MM.1S (cell line): ENCODE results near the gene APOBEC3C.
"Not testable (repeated sequence)": the region's sequence is repeated elsewhere in the genome, so short reads cannot be mapped to it uniquely, and the experiment has no call there.

Experiments
- DNase-seq: peaks from one replicate; pipeline ENCODE4 v3.0.0-alpha.2; 2015
- H2AFZ ChIP-seq: fragments of 300-600 bp; sonication (generic); 2 replicates; pipeline ENCODE4 v1.6.0; 2016; ENCODE audit warnings: antibody characterized with exemption, low read length
- H3F3A ChIP-seq: fragments of 300-600 bp; sonication (generic); 2 replicates; pipeline ENCODE4 v1.6.1; 2016; ENCODE audit warnings: mild to moderate bottlenecking, antibody characterized with exemption, low read length, moderate library complexity, mixed read lengths; ENCODE audit not compliant: insufficient read depth
- H3K27ac ChIP-seq: fragments of 300-600 bp; sonication (generic); 2 replicates; pipeline ENCODE4 v1.5.1; 2016; ENCODE audit warnings: mild to moderate bottlenecking, low read length
- H3K27me3 ChIP-seq: fragments of 300-600 bp; sonication (generic); replicated peaks from 2 replicates; pipeline ENCODE4 v1.6.0; 2016; ENCODE audit warnings: low read length; ENCODE audit not compliant: insufficient read depth
- H3K36me3 ChIP-seq: fragments of 300-600 bp; sonication (generic); replicated peaks from 2 replicates; pipeline ENCODE4 v1.6.1; 2016; ENCODE audit warnings: mild to moderate bottlenecking, low read length, mixed read lengths; ENCODE audit not compliant: insufficient read depth
- H3K4me1 ChIP-seq: fragments of 300-600 bp; sonication (generic); 2 replicates; pipeline ENCODE4 v1.6.1; 2016; ENCODE audit warnings: low read length, mixed read lengths
- H3K4me2 ChIP-seq: fragments of 300-600 bp; sonication (generic); 2 replicates; pipeline ENCODE4 v1.6.0; 2016; ENCODE audit warnings: low read depth, low read length
- H3K4me3 ChIP-seq: fragments of 300-600 bp; sonication (generic); 2 replicates; pipeline ENCODE4 v1.5.1; 2016; ENCODE audit warnings: low read length, mixed read lengths
- H3K79me2 ChIP-seq: fragments of 300-600 bp; sonication (generic); 2 replicates; pipeline ENCODE4 v1.6.1; 2016; ENCODE audit warnings: mixed run types, low read length, mixed read lengths
- H3K9ac ChIP-seq: fragments of 300-600 bp; sonication (generic); 2 replicates; pipeline ENCODE4 v1.6.1; 2016; ENCODE audit warnings: low read length, mixed read lengths
- H3K9me2 ChIP-seq: fragments of 300-600 bp; sonication (generic); replicated peaks from 2 replicates; pipeline ENCODE4 v1.6.1; 2016; ENCODE audit warnings: mild to moderate bottlenecking, low read length, mixed read lengths; ENCODE audit not compliant: insufficient read depth
- H3K9me3 ChIP-seq: fragments of 300-600 bp; sonication (generic); replicated peaks from 2 replicates; pipeline ENCODE4 v1.6.1; 2016; ENCODE audit warnings: mild to moderate bottlenecking, low read length, mixed read lengths; ENCODE audit not compliant: insufficient read depth
- H4K20me1 ChIP-seq: fragments of 300-600 bp; sonication (generic); 2 replicates; pipeline ENCODE4 v1.6.1; 2016; ENCODE audit warnings: mild to moderate bottlenecking, low read length, moderate library complexity, mixed read lengths; ENCODE audit not compliant: insufficient read depth
- CTCF ChIP-seq: fragments of 300-600 bp; sonication (generic); IDR thresholded peaks from 2 replicates; pipeline ENCODE4 v1.5.1; 2016; ENCODE audit warnings: antibody characterized with exemption, low read length, mixed read lengths
- EZH2 ChIP-seq: fragments of 300-600 bp; sonication (generic); optimal IDR thresholded peaks from 2 replicates; pipeline ENCODE3; 2017; ENCODE audit warnings: low read depth, mild to moderate bottlenecking, antibody characterized with exemption, low read length, mixed read lengths
- EZH2phosphoT487 ChIP-seq: fragments of 300-600 bp; sonication (generic); IDR thresholded peaks from 2 replicates; pipeline ENCODE4 v1.6.1; 2018; ENCODE audit warnings: antibody characterized with exemption, low read length

APOBEC3C gene

GRCh38 chr22:38986629-38987028, 27.4 kb upstream of the APOBEC3C start:
- H4K20me1 ChIP-seq: no peaks in the 10 kb centered on the region
- no peak for DNase-seq
- no peaks in the 10 kb centered on the region for H3K36me3 ChIP-seq
- H3K9me3 ChIP-seq: no peaks in the 10 kb centered on the region
- H3K9me2 ChIP-seq: no peaks in the 10 kb centered on the region
- H2AFZ ChIP-seq: no peak overlapping the region
- no peak overlapping the region for H3K4me3 ChIP-seq
- H3K79me2 ChIP-seq: peaks cover 35% of the 10 kb centered on the region
- no peak overlapping the region for H3K27ac ChIP-seq
- no peak overlapping the region; the same call in 1 of the 2 replicates for H3K9ac ChIP-seq
- TF ChIP-seq EZH2 (no peak), EZH2phosphoT487 (no peak), CTCF (no peak)
- no peaks in the 10 kb centered on the region for H3K27me3 ChIP-seq
- no peak overlapping the region for H3K4me2 ChIP-seq
- H3K4me1 ChIP-seq: peaks cover 50% of the 10 kb centered on the region
- peaks cover 25% of the 10 kb centered on the region for H3F3A ChIP-seq

DNA sequence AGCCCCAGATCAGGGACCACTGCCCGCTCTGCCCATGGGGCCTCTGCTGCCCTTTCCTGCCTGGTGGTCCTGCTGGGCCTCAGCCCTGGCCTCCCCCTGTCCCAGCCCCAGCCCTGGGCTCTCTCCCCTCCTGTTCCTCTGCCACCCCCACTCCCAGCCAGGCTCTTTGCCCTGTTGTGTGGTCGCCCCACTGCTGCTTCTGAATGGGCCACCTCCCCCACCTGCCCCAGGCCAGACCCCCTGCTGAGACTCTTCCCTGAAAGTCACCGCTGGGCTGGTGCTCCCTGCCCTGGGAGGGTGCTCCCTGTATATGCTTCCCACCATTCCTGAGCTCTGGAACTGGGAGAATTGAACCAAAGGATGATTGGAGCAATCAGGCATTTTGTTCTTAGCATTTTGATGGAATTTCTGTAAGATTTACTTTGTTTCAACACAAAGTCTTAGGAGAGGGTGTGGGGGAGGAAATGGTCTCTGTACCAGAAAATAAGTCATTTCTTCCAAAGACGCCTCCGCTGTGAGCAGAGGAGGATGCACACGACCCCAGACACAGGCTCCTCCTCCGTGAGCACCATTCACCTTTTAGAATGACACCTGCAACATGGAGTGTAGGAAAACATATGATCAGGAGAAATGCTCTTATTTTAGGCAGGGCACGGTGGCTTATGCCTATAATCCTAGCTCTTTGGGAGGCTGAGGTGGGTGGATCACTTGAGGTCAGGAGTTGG, 26.7 kb upstream of the APOBEC3C start:
- Histone ChIP-seq H3F3A (peaks cover 25% of the 10 kb centered on the region), H3K4me3 (no peak overlapping the region), H3K4me1 (peaks cover 47% of the 10 kb centered on the region), H3K27ac (no peak overlapping the region), H3K9me2 (no peaks in the 10 kb centered on the region), H3K79me2 (peaks cover 34% of the 10 kb centered on the region), H4K20me1 (no peaks in the 10 kb centered on the region), H3K36me3 (no peaks in the 10 kb centered on the region), H3K27me3 (no peaks in the 10 kb centered on the region), H3K4me2 (no peak overlapping the region), H3K9ac (no peak overlapping the region), H3K9me3 (no peaks in the 10 kb centered on the region), H2AFZ (no peak overlapping the region)
- no peak for DNase-seq
- TF ChIP-seq EZH2phosphoT487: no peak
- TF ChIP-seq CTCF: no peak

DNA sequence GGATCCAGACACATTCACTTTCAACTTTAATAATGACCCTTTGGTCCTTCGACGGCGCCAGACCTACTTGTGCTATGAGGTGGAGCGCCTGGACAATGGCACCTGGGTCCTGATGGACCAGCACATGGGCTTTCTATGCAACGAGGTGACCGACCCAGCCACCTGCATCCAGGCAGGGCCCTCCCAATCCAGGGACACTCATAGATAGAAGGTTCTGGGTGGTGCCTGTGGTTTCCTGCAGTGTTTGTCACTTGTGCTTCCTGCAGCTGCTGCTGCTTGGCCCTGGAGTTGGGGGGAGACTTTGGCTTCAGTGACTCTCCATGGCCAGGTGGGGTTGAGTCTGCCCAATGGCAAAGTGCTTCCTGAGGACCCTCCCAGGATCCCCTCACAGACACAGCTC, 24.6 kb upstream of the APOBEC3C start:
- H3K9me2 ChIP-seq: no peaks in the 10 kb centered on the region
- DNase-seq: no peak
- no peak overlapping the region for H3K27ac ChIP-seq
- H2AFZ ChIP-seq: no peak overlapping the region
- H3K79me2 ChIP-seq: peaks cover 19% of the 10 kb centered on the region
- no peak overlapping the region for H3K4me3 ChIP-seq
- H3K4me1 ChIP-seq: peaks cover 28% of the 10 kb centered on the region
- no peaks in the 10 kb centered on the region for H3K36me3 ChIP-seq
- no peak overlapping the region for H3K9ac ChIP-seq
- no peaks in the 10 kb centered on the region for H3K9me3 ChIP-seq
- H3K4me2 ChIP-seq: no peak overlapping the region
- H3K27me3 ChIP-seq: no peaks in the 10 kb centered on the region
- H4K20me1 ChIP-seq: no peaks in the 10 kb centered on the region
- TF ChIP-seq CTCF (no peak), EZH2 (no peak), EZH2phosphoT487 (no peak)
- H3F3A ChIP-seq: peaks cover 4% of the 10 kb centered on the region

- not testable (repeated sequence) for H3K9me3 ChIP-seq, H3K9me2 ChIP-seq, H3K27ac ChIP-seq, H3K4me1 ChIP-seq, H3K27me3 ChIP-seq, H3F3A ChIP-seq, DNase-seq, H3K79me2 ChIP-seq, H2AFZ ChIP-seq, H3K4me3 ChIP-seq, H3K36me3 ChIP-seq, H3K4me2 ChIP-seq, H3K9ac ChIP-seq, H4K20me1 ChIP-seq
These were observed 21.1 kb upstream of the APOBEC3C start for GRCh38 chr22:38992871-38993371.
